Esophagus (tissue), 2 donors: Measurements from ENCODE around the gene INTU. TPM values are rescaled to one million over a fixed set of nuclear protein-coding genes. Genes with fewer than 3 reads are reported as not detected.

Experiments used
- H3K27ac ChIP-seq, 2 donors: one replicate each; pipeline ENCODE4 v1.5.1; 2013; ENCODE audit warnings: low read depth in 2 of 2, mild to moderate bottlenecking in 2 of 2, inconsistent platforms in 1 of 2, low read length in 1 of 2, moderate library complexity in 1 of 2
- H3K27me3 ChIP-seq, 2 donors: one replicate each; pipeline ENCODE4 v1.6.1; 2013; ENCODE audit warnings: low read length in 2 of 2, control low read depth in 1 of 2, mild to moderate bottlenecking in 1 of 2; ENCODE audit not compliant: insufficient read depth in 2 of 2, control insufficient read depth in 1 of 2
- H3K36me3 ChIP-seq, 2 donors: one replicate each; pipeline ENCODE4 v1.6.1; 2013; ENCODE audit warnings: low read length in 1 of 2; ENCODE audit not compliant: control insufficient read depth in 2 of 2, insufficient read depth in 2 of 2
- H3K4me1 ChIP-seq, 2 donors: one replicate each; pipeline ENCODE4 v1.6.1; 2013; ENCODE audit warnings: low read length in 1 of 2; ENCODE audit not compliant: control insufficient read depth in 2 of 2, insufficient read depth in 2 of 2
- H3K4me3 ChIP-seq, 2 donors: one replicate each; pipeline ENCODE4 v1.5.1; 2013; ENCODE audit warnings: low read length in 2 of 2, mild to moderate bottlenecking in 2 of 2, low read depth in 1 of 2, moderate library complexity in 1 of 2
- H3K9me3 ChIP-seq, 2 donors: one replicate each; pipeline ENCODE4 v1.6.1; 2013; ENCODE audit warnings: mild to moderate bottlenecking in 2 of 2, low read depth in 1 of 2, low read length in 1 of 2, moderate library complexity in 1 of 2; ENCODE audit not compliant: control insufficient read depth in 2 of 2, insufficient read depth in 1 of 2
- WGBS, 2 donors: extraction: QIAGEN DNeasy Blood & Tissue Kit; methylation state at CpG; one replicate each; pipeline ENCODE4 v1.1.7; 2013; 5-methylcytosine and 5-hydroxymethylcytosine counted together
- polyA plus RNA-seq, 2 donors: library from polyadenylated mRNA; stranded (reverse); fragments of 200-250 nt; gene quantifications; one replicate each; pipeline ENCODE4 v1.2.3, GENCODE V29; 2013
- donor health status: healthy with polysubstance abuse.
- donor health status: Bipolar disorder and iron deficiency.

Gene INTU
- polyA plus RNA-seq, 2 donors, result 2.3 to 3.3 TPM

GRCh38 chr4:127771535-127772275, 138.9 kb downstream of the INTU start:
- WGBS, 2 donors, result 40 to 46% methylated on average over 4 of the region's 4 CpGs
- Histone ChIP-seq H3K4me3 (no peak overlapping the region), H3K27me3 (no peaks in the 10 kb centered on the region), H3K36me3 (no peaks in the 10 kb centered on the region), H3K27ac (no peak overlapping the region), H3K4me1 (no peaks in the 10 kb centered on the region), H3K9me3 (no peaks in the 10 kb centered on the region)

- Histone ChIP-seq H3K4me3 (no peak overlapping the region), H3K27me3 (no peaks in the 10 kb centered on the region), H3K4me1 (no peaks in the 10 kb centered on the region), H3K27ac (no peak overlapping the region), H3K9me3 (no peaks in the 10 kb centered on the region), H3K36me3 (no peaks in the 10 kb centered on the region)
- 89 to 92% methylated on average over 10 of the region's 10 CpGs for WGBS, 2 donors
Measured at GRCh38 chr4:127772769-127773671, 140.3 kb downstream of the INTU start.

- WGBS, 2 donors, result 93 to 94% methylated on average over 4 of the region's 4 CpGs
- no peak overlapping the region for H3K4me3 ChIP-seq
- no peaks in the 10 kb centered on the region for H3K27me3 ChIP-seq
- H3K9me3 ChIP-seq, result no peaks in the 10 kb centered on the region
- H3K4me1 ChIP-seq, result no peaks in the 10 kb centered on the region
- no peak overlapping the region for H3K27ac ChIP-seq
- no peaks in the 10 kb centered on the region for H3K36me3 ChIP-seq
Measured at GRCh38 chr4:127775843-127776242, 143.1 kb downstream of the INTU start.

Other genes starting within 250 kb of the INTU start
- gene SLC25A31, start 97.4 kb downstream of the INTU start, polyA plus RNA-seq, result not detected
- 10 to 100 TPM in 1 of 2 donors, 1 to 10 TPM in 1; 4.4 to 11.6 TPM for gene HSPA4L, start 149.4 kb downstream of the INTU start, polyA plus RNA-seq
- gene PLK4, start 247.9 kb downstream of the INTU start, polyA plus RNA-seq, result 1 to 10 TPM; 4.0 to 6.1 TPM